GM18909 (cell line): ENCODE results near the gene FKBP2.
A peak's percentile ranks its signal among the peaks of the same experiment; 100 is the strongest.

Experiments
- ATAC-seq: cut with Tn5 transposase; IDR thresholded peaks from one replicate; pipeline ENCODE4 v1.9.1; 2021; ENCODE audit warnings: mild to moderate bottlenecking; ENCODE audit not compliant: unreplicated experiment, poor library complexity

Gene FKBP2

GRCh38 chr11:64218628-64219353, 22.1 kb upstream of the FKBP2 start:
- no peak for ATAC-seq

DNA sequence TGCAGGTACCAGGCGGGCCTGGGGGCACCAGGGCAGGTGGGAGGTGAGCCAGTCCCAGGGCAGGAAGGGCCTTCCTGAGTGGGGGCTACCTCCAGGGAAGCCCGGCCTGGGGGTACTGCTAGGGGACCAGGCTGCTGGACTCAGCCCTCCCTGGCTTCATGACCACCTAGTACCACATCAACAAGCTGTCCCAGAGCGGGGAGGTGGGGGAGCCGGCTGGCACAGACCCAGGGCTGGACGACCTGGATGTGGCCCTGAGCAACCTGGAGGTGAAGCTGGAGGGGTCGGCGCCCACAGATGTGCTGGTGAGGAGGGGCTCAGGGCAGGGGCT, 21.6 kb upstream of the FKBP2 start:
- no peak for ATAC-seq

DNA sequence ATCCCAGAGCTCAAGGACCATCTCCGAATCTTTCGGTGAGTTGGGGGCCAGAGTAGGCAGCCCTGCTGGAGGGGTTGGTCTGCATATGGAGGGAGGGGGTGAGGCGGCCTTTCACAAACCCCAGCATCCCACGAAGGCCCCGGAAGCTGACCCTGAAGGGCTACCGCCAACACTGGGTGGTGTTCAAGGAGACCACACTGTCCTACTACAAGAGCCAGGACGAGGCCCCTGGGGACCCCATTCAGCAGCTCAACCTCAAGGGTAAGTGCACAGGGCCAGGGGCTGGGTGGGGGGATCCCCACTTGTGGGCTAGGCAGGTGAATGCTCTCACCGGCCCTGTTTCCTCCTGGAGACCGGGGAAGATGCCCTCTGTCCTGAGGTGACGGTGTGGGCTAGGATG, 21.1 kb upstream of the FKBP2 start:
- no peak for ATAC-seq

DNA sequence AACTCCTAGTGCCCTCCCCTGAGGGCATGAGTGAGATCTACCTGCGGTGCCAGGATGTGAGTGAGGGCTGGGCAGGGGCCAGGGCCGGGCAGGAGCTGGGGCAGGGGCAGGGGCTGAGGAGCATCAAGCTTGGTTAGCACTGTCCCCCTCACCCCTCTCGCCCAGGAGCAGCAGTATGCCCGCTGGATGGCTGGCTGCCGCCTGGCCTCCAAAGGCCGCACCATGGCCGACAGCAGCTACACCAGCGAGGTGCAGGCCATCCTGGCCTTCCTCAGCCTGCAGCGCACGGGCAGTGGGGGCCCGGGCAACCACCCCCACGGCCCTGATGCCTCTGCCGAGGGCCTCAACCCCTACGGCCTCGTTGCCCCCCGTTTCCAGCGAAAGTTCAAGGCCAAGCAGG, 20.6 kb upstream of the FKBP2 start:
- ATAC-seq, result no peak

GRCh38 chr11:64220798-64221197, 20.1 kb upstream of the FKBP2 start:
- ATAC-seq, result no peak

DNA sequence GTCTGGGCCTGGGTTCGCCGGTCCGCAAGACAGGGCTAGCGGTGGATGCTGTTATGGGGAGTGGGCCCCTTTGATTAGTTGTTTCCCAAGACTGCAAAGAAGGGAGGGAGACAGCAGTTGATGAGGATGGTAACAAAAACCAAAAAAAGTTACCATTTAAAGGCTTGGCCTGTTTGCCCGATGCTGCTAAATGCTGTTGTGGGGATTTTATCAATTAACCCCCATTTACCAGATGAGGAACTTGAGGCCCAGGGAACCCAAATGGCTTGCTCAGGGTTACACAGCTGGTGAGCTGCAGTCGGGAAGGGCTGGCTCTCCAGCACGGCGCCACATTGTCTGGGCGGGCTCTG, 18.3 kb upstream of the FKBP2 start:
- ATAC-seq, result no peak

DNA sequence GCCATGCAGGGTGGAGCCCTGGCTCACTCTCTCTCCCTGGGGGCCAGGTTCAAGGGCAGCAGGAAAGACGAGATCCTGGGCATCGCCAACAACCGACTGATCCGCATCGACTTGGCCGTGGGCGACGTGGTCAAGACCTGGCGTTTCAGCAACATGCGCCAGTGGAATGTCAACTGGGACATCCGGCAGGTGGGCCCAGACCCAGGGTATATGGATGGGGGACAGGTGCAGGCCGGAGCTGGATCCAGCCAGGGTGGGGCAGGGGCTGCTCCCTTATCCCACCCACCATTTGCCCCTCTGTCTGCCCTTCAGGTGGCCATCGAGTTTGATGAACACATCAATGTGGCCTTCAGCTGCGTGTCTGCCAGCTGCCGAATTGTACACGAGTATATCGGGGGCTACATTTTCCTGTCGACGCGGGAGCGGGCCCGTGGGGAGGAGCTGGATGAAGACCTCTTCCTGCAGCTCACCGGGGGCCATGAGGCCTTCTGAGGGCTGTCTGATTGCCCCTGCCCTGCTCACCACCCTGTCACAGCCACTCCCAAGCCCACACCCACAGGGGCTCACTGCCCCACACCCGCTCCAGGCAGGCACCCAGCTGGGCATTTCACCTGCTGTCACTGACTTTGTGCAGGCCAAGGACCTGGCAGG, 17.8 kb upstream of the FKBP2 start:
- ATAC-seq, result no peak

DNA sequence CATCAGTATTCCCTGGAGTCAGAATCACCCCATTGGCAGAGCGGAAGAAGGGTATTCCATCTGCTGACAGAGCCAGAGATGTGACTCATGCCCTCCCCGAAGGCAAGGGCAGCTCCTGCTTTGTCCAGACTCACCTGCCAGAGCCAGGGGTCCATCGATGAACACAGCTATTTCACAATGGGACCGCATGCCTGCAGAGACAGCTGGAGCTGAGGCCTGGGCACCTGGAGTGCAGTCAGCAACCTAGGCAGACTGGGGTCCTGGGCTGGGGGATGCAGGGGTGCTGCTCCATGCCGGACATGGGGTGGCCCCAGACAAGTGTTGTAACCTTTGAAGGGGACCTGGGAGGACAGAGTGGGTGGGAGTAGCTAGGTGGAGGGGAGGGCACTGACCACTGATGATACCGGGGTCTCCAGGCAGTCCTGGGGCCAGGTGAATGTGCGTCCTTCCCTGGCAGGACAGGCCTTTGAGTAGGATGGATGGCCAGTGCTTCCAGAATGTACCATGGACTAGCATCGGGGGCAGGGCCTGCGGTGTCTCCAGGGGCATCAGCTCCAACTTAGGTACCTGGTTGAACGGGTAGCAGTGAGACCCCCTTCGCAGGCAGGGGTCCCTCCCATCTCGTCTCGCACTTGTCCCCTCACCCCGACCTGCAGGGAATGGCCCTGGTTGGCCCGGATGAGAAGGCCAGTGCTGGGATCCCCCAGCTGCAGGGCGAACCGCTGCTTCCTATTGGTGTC, 16.6 kb upstream of the FKBP2 start:
- ATAC-seq, result no peak

DNA sequence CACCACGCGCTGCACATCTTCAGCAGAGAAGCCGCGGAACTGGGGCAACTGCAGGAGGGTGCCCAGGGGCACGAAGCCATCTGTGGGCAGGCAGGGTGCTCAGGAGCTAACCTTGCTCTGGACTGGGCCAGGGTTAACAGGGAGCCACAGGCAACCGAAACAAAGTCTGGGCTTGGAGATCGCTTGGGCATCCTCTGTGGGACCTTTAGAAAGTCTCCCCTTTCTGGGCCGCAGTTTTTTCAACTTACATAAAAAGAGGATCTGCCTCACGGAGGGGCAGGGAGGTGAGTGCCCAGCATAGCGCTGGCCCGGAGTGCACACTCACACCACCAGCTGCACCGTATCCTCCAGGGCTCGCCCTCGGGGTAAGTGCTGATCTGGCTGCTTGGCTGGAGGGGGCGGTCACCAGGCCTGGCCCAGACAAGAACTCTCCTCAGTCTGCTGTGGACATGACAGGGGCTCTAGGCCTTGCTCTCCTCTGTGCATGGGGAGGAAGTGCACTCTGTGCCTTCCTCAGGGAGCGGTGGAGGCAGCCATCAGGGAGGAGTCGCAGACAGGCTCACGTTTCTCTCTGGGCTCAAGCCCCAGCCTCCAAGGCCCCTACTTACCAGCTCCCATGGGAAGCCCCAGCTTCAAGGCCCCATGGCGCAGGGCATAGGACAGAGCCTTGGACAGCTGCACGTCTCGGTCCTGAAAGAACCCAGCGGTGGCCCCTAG, 15.8 kb upstream of the FKBP2 start:
- ATAC-seq, result no peak

- peak; percentile 44 for ATAC-seq
These were observed 15.0 kb upstream of the FKBP2 start, which contains the start of the genes NUDT22 and TRPT1 for GRCh38 chr11:64225608-64226506. Gene NUDT22, plus strand, starts transcription at chr11:64226274. Its CDS starts 379 bp downstream, at chr11:64226653. Gene TRPT1, minus strand, starts transcription at chr11:64226186. Its CDS starts 326 bp downstream, at chr11:64225860.

- ATAC-seq, result peak; percentile 25
These were observed 14.3 kb upstream of the FKBP2 start for GRCh38 chr11:64226507-64227051.

GRCh38 chr11:64227405-64227956, 13.4 kb upstream of the FKBP2 start:
- no peak for ATAC-seq

DNA sequence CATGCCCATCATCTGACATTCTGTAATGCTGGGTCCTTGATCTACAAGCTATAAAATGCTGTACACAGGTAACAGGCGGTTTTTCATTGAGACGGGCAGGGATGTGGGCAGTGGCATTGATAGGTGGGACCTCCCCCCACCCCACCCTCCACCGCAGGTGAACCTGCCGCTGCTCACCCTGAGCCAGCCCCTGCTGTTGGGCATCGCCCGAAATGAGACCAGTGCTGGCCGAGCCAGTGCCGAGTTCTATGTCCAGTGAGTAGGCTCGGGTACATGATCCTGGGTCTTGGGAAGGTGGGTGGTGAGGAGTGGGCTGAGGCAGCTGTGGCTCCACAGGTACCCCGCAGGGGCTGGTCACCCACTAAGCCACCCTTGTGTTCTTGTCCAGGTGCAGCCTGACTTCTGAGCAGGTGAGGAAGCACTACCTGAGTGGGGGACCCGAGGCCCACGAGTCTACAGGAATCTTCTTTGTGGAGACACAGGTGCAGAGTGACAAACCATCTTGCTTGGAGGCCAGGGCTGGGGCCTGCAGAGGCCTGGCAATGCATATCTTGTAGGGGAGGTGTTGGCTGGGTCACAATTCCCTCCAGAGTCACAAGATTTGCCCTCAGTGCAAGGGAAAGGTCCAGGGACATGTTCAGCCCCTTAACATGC, 11.7 kb upstream of the FKBP2 start:
- ATAC-seq, result no peak

- ATAC-seq, result no peak
These were observed 11.1 kb upstream of the FKBP2 start for GRCh38 chr11:64229744-64230170.

- ATAC-seq, result peak; percentile 49
These were observed 10.5 kb upstream of the FKBP2 start, which contains the start of gene DNAJC4 for GRCh38 chr11:64230171-64230984. Gene DNAJC4, plus strand, starts transcription at chr11:64230548. Its CDS starts 307 bp downstream, at chr11:64230855.

- no peak for ATAC-seq
These were observed 9.9 kb upstream of the FKBP2 start for GRCh38 chr11:64230985-64231365.

DNA sequence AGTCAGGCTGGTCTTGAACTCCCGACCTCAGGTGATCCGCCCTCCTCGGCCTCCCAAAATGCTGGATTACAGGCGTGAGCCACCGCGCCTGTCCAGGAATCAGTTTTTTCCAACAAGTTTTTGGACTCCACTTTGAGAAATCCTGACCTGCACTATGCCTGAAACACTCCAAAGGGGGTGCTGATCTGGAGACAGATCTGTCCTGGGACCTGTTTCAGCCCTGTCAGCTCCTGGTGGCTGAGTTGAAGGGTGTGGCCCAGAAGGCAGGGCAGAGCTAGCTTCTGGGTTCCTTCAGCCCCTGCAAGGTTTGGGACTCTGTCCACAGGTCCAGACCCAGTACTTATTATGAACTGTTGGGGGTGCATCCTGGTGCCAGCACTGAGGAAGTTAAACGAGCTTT, 9.3 kb upstream of the FKBP2 start:
- no peak for ATAC-seq
